H1 (cell line): Measurements from ENCODE around the gene DMRTC1B.

Source experiments
- EZH2 ChIP-seq: fragments of 200-600 bp; sonication (generic); IDR thresholded peaks from 2 replicates; pipeline ENCODE4 v1.7.1; 2012; ENCODE audit warnings: low read depth, mild to moderate bottlenecking, moderate library complexity, low read length, inconsistent platforms; ENCODE audit not compliant: severe bottlenecking
- ZNF274 ChIP-seq: IDR thresholded peaks from 2 replicates; pipeline ENCODE4 v1.7.0; 2012; ENCODE audit warnings: low read length, borderline replicate concordance; ENCODE audit errors: extremely low read depth
- TF ChIP-seq, protein P1 (sequence below): IDR thresholded peaks from 2 replicates; pipeline ENCODE4 v1.6.1; 2011; ENCODE audit warnings: low read depth, mild to moderate bottlenecking, low read length; ENCODE audit not compliant: insufficient read depth
- TF ChIP-seq, protein P2 (sequence below), 3 experiments: IDR thresholded peaks; 1 replicate in 2 of 3; 2 replicates in 1 of 3; pipeline versions ENCODE4 v1.5.1 to v1.6.1; 2011; ENCODE audit warnings: low read length in 3 of 3, mild to moderate bottlenecking in 3 of 3, inconsistent platforms in 2 of 3, low read depth in 1 of 3, moderate library complexity in 1 of 3; ENCODE audit not compliant: insufficient read depth in 1 of 3; ENCODE audit errors: control extremely low read depth in 1 of 3
- TF ChIP-seq, protein P3 (sequence below): IDR thresholded peaks from 2 replicates; pipeline ENCODE4 v1.6.1; 2011; ENCODE audit warnings: low read length, improper control_type of control experiment

DNA sequence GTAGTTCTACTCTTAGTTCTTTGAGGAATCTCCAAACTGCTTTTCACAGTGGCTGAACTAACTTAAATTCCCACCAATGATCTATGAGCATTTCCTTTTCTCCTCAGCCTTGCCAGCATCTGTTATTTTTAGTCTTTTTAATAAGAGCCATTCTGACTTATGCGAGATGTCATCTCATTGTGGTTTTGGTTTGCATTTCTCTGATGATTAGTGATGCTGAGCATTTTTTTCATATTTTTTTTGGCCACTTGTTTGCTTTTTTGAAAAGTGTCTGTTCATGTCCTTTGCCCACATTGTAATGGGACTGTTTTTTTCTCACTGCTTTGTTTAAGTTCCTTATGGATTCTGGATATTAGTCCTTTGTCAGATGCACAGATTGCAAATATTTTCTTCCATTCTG lies 41.1 kb upstream of the DMRTC1B start:
- TF ChIP-seq ZNF274 (no peak), EZH2 (no peak)
- TF ChIP-seq, protein P1, sequence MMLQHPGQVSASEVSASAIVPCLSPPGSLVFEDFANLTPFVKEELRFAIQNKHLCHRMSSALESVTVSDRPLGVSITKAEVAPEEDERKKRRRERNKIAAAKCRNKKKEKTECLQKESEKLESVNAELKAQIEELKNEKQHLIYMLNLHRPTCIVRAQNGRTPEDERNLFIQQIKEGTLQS = no peak
- TF ChIP-seq, protein P2, sequence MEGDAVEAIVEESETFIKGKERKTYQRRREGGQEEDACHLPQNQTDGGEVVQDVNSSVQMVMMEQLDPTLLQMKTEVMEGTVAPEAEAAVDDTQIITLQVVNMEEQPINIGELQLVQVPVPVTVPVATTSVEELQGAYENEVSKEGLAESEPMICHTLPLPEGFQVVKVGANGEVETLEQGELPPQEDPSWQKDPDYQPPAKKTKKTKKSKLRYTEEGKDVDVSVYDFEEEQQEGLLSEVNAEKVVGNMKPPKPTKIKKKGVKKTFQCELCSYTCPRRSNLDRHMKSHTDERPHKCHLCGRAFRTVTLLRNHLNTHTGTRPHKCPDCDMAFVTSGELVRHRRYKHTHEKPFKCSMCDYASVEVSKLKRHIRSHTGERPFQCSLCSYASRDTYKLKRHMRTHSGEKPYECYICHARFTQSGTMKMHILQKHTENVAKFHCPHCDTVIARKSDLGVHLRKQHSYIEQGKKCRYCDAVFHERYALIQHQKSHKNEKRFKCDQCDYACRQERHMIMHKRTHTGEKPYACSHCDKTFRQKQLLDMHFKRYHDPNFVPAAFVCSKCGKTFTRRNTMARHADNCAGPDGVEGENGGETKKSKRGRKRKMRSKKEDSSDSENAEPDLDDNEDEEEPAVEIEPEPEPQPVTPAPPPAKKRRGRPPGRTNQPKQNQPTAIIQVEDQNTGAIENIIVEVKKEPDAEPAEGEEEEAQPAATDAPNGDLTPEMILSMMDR (IDR thresholded peaks at IDR 0.05; ENCODE audit: control extremely low read depth in 1 of 3, insufficient read depth in 1 of 3, low read depth in 1 of 3, low read length in 3 of 3) = no peak
- TF ChIP-seq, protein P3, sequence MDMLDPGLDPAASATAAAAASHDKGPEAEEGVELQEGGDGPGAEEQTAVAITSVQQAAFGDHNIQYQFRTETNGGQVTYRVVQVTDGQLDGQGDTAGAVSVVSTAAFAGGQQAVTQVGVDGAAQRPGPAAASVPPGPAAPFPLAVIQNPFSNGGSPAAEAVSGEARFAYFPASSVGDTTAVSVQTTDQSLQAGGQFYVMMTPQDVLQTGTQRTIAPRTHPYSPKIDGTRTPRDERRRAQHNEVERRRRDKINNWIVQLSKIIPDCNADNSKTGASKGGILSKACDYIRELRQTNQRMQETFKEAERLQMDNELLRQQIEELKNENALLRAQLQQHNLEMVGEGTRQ = no peak
